Measurements from ENCODE around the gene PFDN1.

The PFDN1 gene

GRCh38 chr5:140298183-140298601, 4.7 kb downstream of the PFDN1 start:
- no peaks in the 10 kb centered on the region for H3K9me3 Mint-ChIP-seq
- no peaks in the 10 kb centered on the region for H3K27me3 Mint-ChIP-seq (ENCODE audit: low read depth)
- DNase-seq (ENCODE audit: low spot score) = no peak
- peaks cover 17% of the 10 kb centered on the region for H3K36me3 Mint-ChIP-seq (ENCODE audit: low read depth)
- peaks cover 23% of the 10 kb centered on the region for H3K4me1 Mint-ChIP-seq (ENCODE audit: low read depth)
- no peak overlapping the region for H3K4me3 Mint-ChIP-seq
- H3K27ac Mint-ChIP-seq = no peak overlapping the region

GRCh38 chr5:140297283-140297682, 5.6 kb downstream of the PFDN1 start:
- H3K27ac Mint-ChIP-seq = no peak overlapping the region
- no peaks in the 10 kb centered on the region for H3K27me3 Mint-ChIP-seq (ENCODE audit: low read depth)
- DNase-seq (ENCODE audit: low spot score) = no peak
- no peak overlapping the region for H3K4me3 Mint-ChIP-seq
- H3K36me3 Mint-ChIP-seq (ENCODE audit: low read depth) = peaks cover 17% of the 10 kb centered on the region
- no peaks in the 10 kb centered on the region for H3K9me3 Mint-ChIP-seq
- peaks cover 22% of the 10 kb centered on the region for H3K4me1 Mint-ChIP-seq (ENCODE audit: low read depth)

GRCh38 chr5:140296289-140296688, 6.6 kb downstream of the PFDN1 start:
- H3K36me3 Mint-ChIP-seq (ENCODE audit: low read depth) = peaks cover 19% of the 10 kb centered on the region
- H3K4me3 Mint-ChIP-seq = no peak overlapping the region
- DNase-seq (ENCODE audit: low spot score) = no peak
- H3K9me3 Mint-ChIP-seq = no peaks in the 10 kb centered on the region
- no peaks in the 10 kb centered on the region for H3K27me3 Mint-ChIP-seq (ENCODE audit: low read depth)
- no peak overlapping the region for H3K27ac Mint-ChIP-seq
- peaks cover 19% of the 10 kb centered on the region for H3K4me1 Mint-ChIP-seq (ENCODE audit: low read depth)

- peaks cover 15% of the 10 kb centered on the region for H3K4me1 Mint-ChIP-seq (ENCODE audit: low read depth)
- H3K9me3 Mint-ChIP-seq = no peaks in the 10 kb centered on the region
- H3K27ac Mint-ChIP-seq = no peak overlapping the region
- no peak for DNase-seq (ENCODE audit: low spot score)
- H3K36me3 Mint-ChIP-seq (ENCODE audit: low read depth) = peaks cover 22% of the 10 kb centered on the region
- no peak overlapping the region for H3K4me3 Mint-ChIP-seq
- H3K27me3 Mint-ChIP-seq (ENCODE audit: low read depth) = no peaks in the 10 kb centered on the region
These were observed 7.5 kb downstream of the PFDN1 start for GRCh38 chr5:140295414-140295813.

- Mint-ChIP-seq H3K4me1 (ENCODE audit: low read depth) (peaks cover 13% of the 10 kb centered on the region), H3K4me3 (no peak overlapping the region), H3K27me3 (ENCODE audit: low read depth) (no peaks in the 10 kb centered on the region), H3K27ac (no peak overlapping the region), H3K36me3 (ENCODE audit: low read depth) (peaks cover 19% of the 10 kb centered on the region), H3K9me3 (no peaks in the 10 kb centered on the region)
- no peak for DNase-seq (ENCODE audit: low spot score)
These were observed 8.1 kb downstream of the PFDN1 start for GRCh38 chr5:140294753-140295152.

- Mint-ChIP-seq H3K27me3 (ENCODE audit: low read depth) (no peaks in the 10 kb centered on the region), H3K9me3 (no peaks in the 10 kb centered on the region), H3K27ac (no peak overlapping the region), H3K36me3 (ENCODE audit: low read depth) (peaks cover 15% of the 10 kb centered on the region), H3K4me3 (no peak overlapping the region), H3K4me1 (ENCODE audit: low read depth) (peaks cover 13% of the 10 kb centered on the region)
- no peak for DNase-seq (ENCODE audit: low spot score)
These were observed 9.1 kb downstream of the PFDN1 start for GRCh38 chr5:140293849-140294100.

GRCh38 chr5:140293091-140293848, 9.6 kb downstream of the PFDN1 start:
- Mint-ChIP-seq H3K27ac (no peak overlapping the region), H3K36me3 (ENCODE audit: low read depth) (peaks cover 14% of the 10 kb centered on the region), H3K4me1 (ENCODE audit: low read depth) (peaks cover 13% of the 10 kb centered on the region), H3K4me3 (no peak overlapping the region), H3K27me3 (ENCODE audit: low read depth) (no peaks in the 10 kb centered on the region), H3K9me3 (no peaks in the 10 kb centered on the region)
- DNase-seq (ENCODE audit: low spot score) = no peak

GRCh38 chr5:140292212-140293036, 10.5 kb downstream of the PFDN1 start:
- no peak for DNase-seq (ENCODE audit: low spot score)
- Mint-ChIP-seq H3K9me3 (no peaks in the 10 kb centered on the region), H3K4me3 (no peak overlapping the region), H3K27me3 (ENCODE audit: low read depth) (no peaks in the 10 kb centered on the region), H3K4me1 (ENCODE audit: low read depth) (peaks cover 15% of the 10 kb centered on the region), H3K36me3 (ENCODE audit: low read depth) (peaks cover 10% of the 10 kb centered on the region), H3K27ac (no peak overlapping the region)

- Mint-ChIP-seq H3K4me1 (ENCODE audit: low read depth) (peaks cover 9% of the 10 kb centered on the region), H3K4me3 (no peak overlapping the region), H3K9me3 (no peaks in the 10 kb centered on the region), H3K36me3 (ENCODE audit: low read depth) (peaks cover 5% of the 10 kb centered on the region), H3K27ac (no peak overlapping the region), H3K27me3 (ENCODE audit: low read depth) (no peaks in the 10 kb centered on the region)
- DNase-seq (ENCODE audit: low spot score) = no peak
These were observed 14.9 kb downstream of the PFDN1 start for GRCh38 chr5:140287801-140288521.

- Mint-ChIP-seq H3K36me3 (ENCODE audit: low read depth) (peaks cover 5% of the 10 kb centered on the region), H3K9me3 (no peaks in the 10 kb centered on the region), H3K27ac (no peak overlapping the region), H3K4me1 (ENCODE audit: low read depth) (peaks cover 10% of the 10 kb centered on the region), H3K27me3 (ENCODE audit: low read depth) (no peaks in the 10 kb centered on the region), H3K4me3 (no peak overlapping the region)
- no peak for DNase-seq (ENCODE audit: low spot score)
These were observed 16.5 kb downstream of the PFDN1 start for GRCh38 chr5:140286424-140286823.

GRCh38 chr5:140284013-140284412, 18.9 kb downstream of the PFDN1 start:
- no peak for DNase-seq (ENCODE audit: low spot score)
- no peaks in the 10 kb centered on the region for H3K9me3 Mint-ChIP-seq
- H3K4me3 Mint-ChIP-seq = no peak overlapping the region
- H3K27ac Mint-ChIP-seq = no peak overlapping the region
- peaks cover 8% of the 10 kb centered on the region for H3K4me1 Mint-ChIP-seq (ENCODE audit: low read depth)
- H3K36me3 Mint-ChIP-seq (ENCODE audit: low read depth) = peaks cover 1% of the 10 kb centered on the region
- H3K27me3 Mint-ChIP-seq (ENCODE audit: low read depth) = no peaks in the 10 kb centered on the region

GRCh38 chr5:140282266-140282665, 20.6 kb downstream of the PFDN1 start:
- H3K9me3 Mint-ChIP-seq = no peaks in the 10 kb centered on the region
- H3K27ac Mint-ChIP-seq = no peak overlapping the region
- no peak overlapping the region for H3K4me3 Mint-ChIP-seq
- DNase-seq (ENCODE audit: low spot score) = no peak
- H3K36me3 Mint-ChIP-seq (ENCODE audit: low read depth) = peaks cover 8% of the 10 kb centered on the region
- H3K4me1 Mint-ChIP-seq (ENCODE audit: low read depth) = peaks cover 8% of the 10 kb centered on the region
- no peaks in the 10 kb centered on the region for H3K27me3 Mint-ChIP-seq (ENCODE audit: low read depth)

GRCh38 chr5:140275837-140276236, 27.1 kb downstream of the PFDN1 start:
- Mint-ChIP-seq H3K9me3 (no peaks in the 10 kb centered on the region), H3K4me3 (no peak overlapping the region), H3K36me3 (ENCODE audit: low read depth) (peaks cover 18% of the 10 kb centered on the region), H3K27me3 (ENCODE audit: low read depth) (no peaks in the 10 kb centered on the region), H3K4me1 (ENCODE audit: low read depth) (peaks cover 8% of the 10 kb centered on the region), H3K27ac (no peak overlapping the region)
- DNase-seq (ENCODE audit: low spot score) = no peak

GRCh38 chr5:140273401-140273877, 29.5 kb downstream of the PFDN1 start:
- Mint-ChIP-seq H3K27ac (no peak overlapping the region), H3K9me3 (no peaks in the 10 kb centered on the region), H3K4me1 (ENCODE audit: low read depth) (peaks cover 4% of the 10 kb centered on the region), H3K36me3 (ENCODE audit: low read depth) (peaks cover 14% of the 10 kb centered on the region), H3K27me3 (ENCODE audit: low read depth) (no peaks in the 10 kb centered on the region), H3K4me3 (no peak overlapping the region)
- DNase-seq (ENCODE audit: low spot score) = no peak
